HG02884 (cell line): ENCODE results near the gene RAI1.

Source experiments
- ATAC-seq: cut with Tn5 transposase; IDR thresholded peaks from one replicate; pipeline ENCODE4 v1.9.1; 2021; ENCODE audit warnings: mild to moderate bottlenecking, moderate library complexity; ENCODE audit not compliant: unreplicated experiment

The RAI1 gene

GRCh38 chr17:17761894-17762743 is 80.9 kb downstream of the RAI1 start:
- ATAC-seq = no peak

- no peak for ATAC-seq
These were observed 81.5 kb downstream of the RAI1 start for GRCh38 chr17:17762744-17763105.

- ATAC-seq = no peak
These were observed 81.9 kb downstream of the RAI1 start for GRCh38 chr17:17763136-17763535.

GRCh38 chr17:17763734-17764133 is 82.5 kb downstream of the RAI1 start:
- ATAC-seq = no peak

- no peak for ATAC-seq
These were observed 84.3 kb downstream of the RAI1 start for GRCh38 chr17:17765359-17766076.

- ATAC-seq = no peak
These were observed 85.0 kb downstream of the RAI1 start for GRCh38 chr17:17766077-17766743.

GRCh38 chr17:17766744-17767120 is 85.5 kb downstream of the RAI1 start:
- ATAC-seq = no peak

GRCh38 chr17:17767154-17767869 is 86.1 kb downstream of the RAI1 start:
- ATAC-seq = no peak

- ATAC-seq = no peak
These were observed 86.7 kb downstream of the RAI1 start for GRCh38 chr17:17767887-17768418.

GRCh38 chr17:17768424-17769088 is 87.3 kb downstream of the RAI1 start:
- no peak for ATAC-seq

- ATAC-seq = no peak
These were observed 88.8 kb downstream of the RAI1 start for GRCh38 chr17:17769869-17770631.

GRCh38 chr17:17770632-17771044 is 89.4 kb downstream of the RAI1 start:
- ATAC-seq = no peak

GRCh38 chr17:17771498-17772201 is 90.4 kb downstream of the RAI1 start:
- ATAC-seq = no peak

GRCh38 chr17:17772231-17772630 is 91.0 kb downstream of the RAI1 start:
- ATAC-seq = no peak

GRCh38 chr17:17774009-17774881 is 93.0 kb downstream of the RAI1 start:
- ATAC-seq = no peak

- ATAC-seq = no peak
These were observed 95.6 kb downstream of the RAI1 start for GRCh38 chr17:17776889-17777288.

GRCh38 chr17:17778308-17779014 is 97.2 kb downstream of the RAI1 start:
- ATAC-seq = no peak
